H9 (cell line): ENCODE measurements around the gene NRG3. TPM values are rescaled to one million over a fixed set of nuclear protein-coding genes. Genes with fewer than 3 reads are reported as not detected.

Experiments used
- DNase-seq: peaks from one replicate; pipeline ENCODE4 v3.0.0-alpha.2; 2017
- H2AFZ ChIP-seq: one replicate; pipeline ENCODE4 v1.6.1; 2013; ENCODE audit warnings: mild to moderate bottlenecking, low read length, control low read depth, moderate library complexity
- H2AK5ac ChIP-seq: 2 replicates; pipeline ENCODE4 v1.6.1; 2013; ENCODE audit warnings: low read length, control low read depth, mixed read lengths; ENCODE audit not compliant: insufficient read length
- H2BK120ac ChIP-seq: one replicate; pipeline ENCODE4 v1.6.1; 2013; ENCODE audit warnings: low read depth, mild to moderate bottlenecking, low read length, control low read depth, inconsistent platforms; ENCODE audit not compliant: poor library complexity, severe bottlenecking
- H2BK12ac ChIP-seq: 2 replicates; pipeline ENCODE4 v1.6.1; 2013; ENCODE audit warnings: low read length, control low read depth, mixed read lengths, low read depth; ENCODE audit not compliant: insufficient read length
- H2BK15ac ChIP-seq: 2 replicates; pipeline ENCODE4 v1.6.1; 2013; ENCODE audit warnings: low read depth, low read length, control low read depth
- H2BK20ac ChIP-seq: one replicate; pipeline ENCODE4 v1.6.1; 2013; ENCODE audit warnings: low read depth, mild to moderate bottlenecking, low read length, control low read depth, inconsistent platforms; ENCODE audit not compliant: poor library complexity, severe bottlenecking
- H2BK5ac ChIP-seq: 2 replicates; pipeline ENCODE4 v1.6.1; 2013; ENCODE audit warnings: low read length, control low read depth, mixed read lengths; ENCODE audit not compliant: insufficient read length
- H3K14ac ChIP-seq: 2 replicates; pipeline ENCODE4 v1.6.1; 2013; ENCODE audit warnings: low read length, control low read depth; ENCODE audit not compliant: insufficient read depth
- H3K18ac ChIP-seq: 2 replicates; pipeline ENCODE4 v1.6.1; 2013; ENCODE audit warnings: low read depth, mild to moderate bottlenecking, mixed read lengths, low read length, control low read depth; ENCODE audit not compliant: insufficient read length
- H3K23ac ChIP-seq: 2 replicates; pipeline ENCODE4 v1.6.1; 2013; ENCODE audit warnings: low read length, control low read depth, mixed read lengths, low read depth; ENCODE audit not compliant: insufficient read length
- H3K23me2 ChIP-seq: 2 replicates; pipeline ENCODE4 v1.6.1; 2013; ENCODE audit warnings: low read depth, mild to moderate bottlenecking, mixed read lengths, low read length, control low read depth; ENCODE audit not compliant: insufficient read length, poor library complexity, severe bottlenecking
- H3K27ac ChIP-seq: 2 replicates; pipeline ENCODE4 v1.5.1; 2013; ENCODE audit warnings: low read length, control low read depth, mixed read lengths, low read depth; ENCODE audit not compliant: insufficient read length
- H3K27me3 ChIP-seq: 2 replicates; pipeline ENCODE4 v1.6.1; 2013; ENCODE audit warnings: low read length, control low read depth, inconsistent platforms; ENCODE audit not compliant: insufficient read depth
- H3K4ac ChIP-seq: 2 replicates; pipeline ENCODE4 v1.6.1; 2013; ENCODE audit warnings: low read depth, mild to moderate bottlenecking, control low read depth, inconsistent platforms, low read length, moderate library complexity
- H3K4me1 ChIP-seq: 2 replicates; pipeline ENCODE4 v1.6.1; 2013; ENCODE audit warnings: low read length, control low read depth, inconsistent platforms; ENCODE audit not compliant: insufficient read depth
- H3K4me2 ChIP-seq: 2 replicates; pipeline ENCODE4 v1.6.1; 2013; ENCODE audit warnings: low read length, control low read depth, mixed read lengths; ENCODE audit not compliant: insufficient read length, insufficient read depth
- H3K56ac ChIP-seq: 2 replicates; pipeline ENCODE4 v1.6.1; 2013; ENCODE audit warnings: low read depth, mild to moderate bottlenecking, mixed read lengths, low read length, control low read depth; ENCODE audit not compliant: insufficient read length
- H3K79me1 ChIP-seq: 2 replicates; pipeline ENCODE4 v1.6.1; 2013; ENCODE audit warnings: low read depth, mild to moderate bottlenecking, moderate library complexity, low read length, control low read depth, inconsistent platforms; ENCODE audit not compliant: insufficient read depth, poor library complexity, severe bottlenecking
- H3K79me2 ChIP-seq: 2 replicates; pipeline ENCODE4 v1.6.1; 2013; ENCODE audit warnings: low read length, control low read depth, inconsistent platforms; ENCODE audit not compliant: insufficient read depth
- H3K9ac ChIP-seq: 2 replicates; pipeline ENCODE4 v1.6.1; 2013; ENCODE audit warnings: low read length, control low read depth, mixed read lengths; ENCODE audit not compliant: insufficient read length; ENCODE audit errors: extremely low read depth
- H3K9me3 ChIP-seq: one replicate; pipeline ENCODE4 v1.6.1; 2013; ENCODE audit warnings: low read depth, low read length, inconsistent platforms; ENCODE audit not compliant: control insufficient read depth
- H3T11ph ChIP-seq: one replicate; pipeline ENCODE4 v1.6.1; 2013; ENCODE audit warnings: mild to moderate bottlenecking, low read length, control low read depth, inconsistent platforms
- H4K20me1 ChIP-seq: one replicate; pipeline ENCODE4 v1.6.1; 2013; ENCODE audit not compliant: control insufficient read depth, insufficient read length, insufficient read depth
- H4K5ac ChIP-seq: 2 replicates; pipeline ENCODE4 v1.6.1; 2013; ENCODE audit warnings: low read depth, mild to moderate bottlenecking, mixed read lengths, low read length, control low read depth; ENCODE audit not compliant: insufficient read length
- H4K8ac ChIP-seq: replicated peaks from 2 replicates; pipeline ENCODE4 v1.6.1; 2013; ENCODE audit warnings: low read length, control low read depth, mixed read lengths, low read depth; ENCODE audit not compliant: insufficient read length
- H4K91ac ChIP-seq: 2 replicates; pipeline ENCODE4 v1.6.1; 2013; ENCODE audit warnings: low read depth, mild to moderate bottlenecking, moderate library complexity, mixed read lengths, low read length, control low read depth; ENCODE audit not compliant: insufficient read length
- H3K27ac Mint-ChIP-seq, 3 experiments: 2 replicates in 2 of 3; 3 replicates in 1 of 3; pipeline ENCODE4 v1.8.0; 2020 to 2021; ENCODE audit warnings: mixed read lengths in 3 of 3, mild to moderate bottlenecking in 1 of 3, moderate library complexity in 1 of 3
- H3K27me3 Mint-ChIP-seq: 2 replicates; pipeline ENCODE4 v1.8.0; 2021; ENCODE audit warnings: low read depth, mild to moderate bottlenecking, moderate library complexity, mixed read lengths
- H3K36me3 Mint-ChIP-seq, 3 experiments: 2 replicates in 2 of 3; 3 replicates in 1 of 3; pipeline ENCODE4 v1.8.0; 2020 to 2021; ENCODE audit warnings: low read depth in 3 of 3, mixed read lengths in 3 of 3; ENCODE audit not compliant: insufficient read depth in 1 of 3
- H3K4me1 Mint-ChIP-seq, 2 experiments: 2 replicates each; pipeline ENCODE4 v1.8.0; 2020; ENCODE audit warnings: mixed read lengths in 2 of 2
- H3K4me3 Mint-ChIP-seq, 2 experiments: 2 replicates in 1 of 2; 3 replicates in 1 of 2; pipeline ENCODE4 v1.8.0; 2020 to 2021; ENCODE audit warnings: mild to moderate bottlenecking in 2 of 2, mixed read lengths in 2 of 2, moderate library complexity in 1 of 2
- H3K9me3 Mint-ChIP-seq, 2 experiments: 2 replicates in 1 of 2; 3 replicates in 1 of 2; pipeline ENCODE4 v1.8.0; 2020; ENCODE audit warnings: mild to moderate bottlenecking in 2 of 2, mixed read lengths in 2 of 2, moderate library complexity in 1 of 2
- CTCF ChIP-seq: fragments of 200-600 bp; sonication (generic); conservative IDR thresholded peaks from 3 replicates; pipeline ENCODE4 v1.8.0; 2021; ENCODE audit warnings: antibody characterized with exemption, mild to moderate bottlenecking
- WGBS: extraction: QIAGEN DNeasy Blood & Tissue Kit; methylation state at CpG from one replicate; pipeline ENCODE4 v1.1.7; 2013; ENCODE audit warnings: missing lambda C conversion rate, low lambda C conversion rate, mixed read lengths; ENCODE audit not compliant: insufficient read length; ENCODE audit errors: extremely low coverage; 5-methylcytosine and 5-hydroxymethylcytosine counted together
- total RNA-seq: library from RNA; stranded (reverse); gene quantifications from 2 replicates; pipeline ENCODE4 v1.2.1, GENCODE V29; 2021

The NRG3 gene
- total RNA-seq, 1 experiment from 2014 or later: 1.6 TPM

- no peak overlapping the region for H2BK20ac ChIP-seq
- no peak overlapping the region for H3T11ph ChIP-seq
- no peak overlapping the region for H3K27ac ChIP-seq
- H3K23me2 ChIP-seq: no peaks in the 10 kb centered on the region
- H2AFZ ChIP-seq: no peak overlapping the region
- H2BK12ac ChIP-seq: no peak overlapping the region
- H2BK5ac ChIP-seq: no peak overlapping the region
- Mint-ChIP-seq H3K9me3 (no peaks in the 10 kb centered on the region; a peak in 1 of 5 replicates), H3K27ac (no peak overlapping the region; a peak in 1 of 7 replicates), H3K4me1 (no peaks in the 10 kb centered on the region), H3K4me3 (no peak overlapping the region), H3K36me3 (no peaks in the 10 kb centered on the region), H3K27me3 (no peaks in the 10 kb centered on the region)
- H4K91ac ChIP-seq: no peak overlapping the region
- TF ChIP-seq CTCF: no peak
- H3K56ac ChIP-seq: no peak overlapping the region
- H2AK5ac ChIP-seq: no peak overlapping the region
- H3K18ac ChIP-seq: no peak overlapping the region
- no peaks in the 10 kb centered on the region for H3K79me1 ChIP-seq
- no peak overlapping the region for H3K14ac ChIP-seq
- no peak overlapping the region for H4K8ac ChIP-seq
- no peak overlapping the region for H4K5ac ChIP-seq
- no peak overlapping the region for H3K4ac ChIP-seq
- H3K27me3 ChIP-seq: no peaks in the 10 kb centered on the region
- no CpG with 5 or more reads among the region's 3 CpGs for WGBS
- H3K79me2 ChIP-seq: 0 out of 2 replicates have a peak, but pooled peaks cover 3% of the 10 kb centered on the region
- no peak overlapping the region for H2BK120ac ChIP-seq
- no peaks in the 10 kb centered on the region for H4K20me1 ChIP-seq
- no peak overlapping the region for H3K23ac ChIP-seq
- no peak overlapping the region for H3K4me2 ChIP-seq
- H3K9ac ChIP-seq: no peak overlapping the region
- DNase-seq: no peak
- no peak overlapping the region for H2BK15ac ChIP-seq
- no peaks in the 10 kb centered on the region for H3K4me1 ChIP-seq
- no peaks in the 10 kb centered on the region for H3K9me3 ChIP-seq
Measured at GRCh38 chr10:82932451-82932850, 1057.5 kb downstream of the NRG3 start.
